Measurements from ENCODE around the gene SEMA5A.

The SEMA5A gene

DNA sequence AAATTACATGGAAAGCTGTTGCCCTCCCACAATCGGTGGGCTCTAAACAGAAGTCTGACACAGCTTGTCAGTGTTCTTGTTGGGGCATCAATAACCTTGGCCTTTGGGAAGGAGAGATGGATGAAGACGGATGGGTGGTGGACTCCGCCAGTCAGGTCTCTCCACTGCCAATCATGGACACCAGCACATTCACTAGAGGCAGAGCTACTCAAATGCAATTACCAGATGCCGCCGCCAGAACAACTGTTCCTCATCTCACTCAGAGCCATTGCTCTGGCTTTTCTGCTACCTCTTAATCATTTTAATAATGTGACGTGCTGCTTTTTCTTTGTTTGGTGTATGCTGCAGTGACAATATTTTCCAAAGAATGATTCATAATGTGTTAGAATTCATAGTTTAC, 27.9 kb upstream of the SEMA5A start:
- TF ChIP-seq, protein P1, sequence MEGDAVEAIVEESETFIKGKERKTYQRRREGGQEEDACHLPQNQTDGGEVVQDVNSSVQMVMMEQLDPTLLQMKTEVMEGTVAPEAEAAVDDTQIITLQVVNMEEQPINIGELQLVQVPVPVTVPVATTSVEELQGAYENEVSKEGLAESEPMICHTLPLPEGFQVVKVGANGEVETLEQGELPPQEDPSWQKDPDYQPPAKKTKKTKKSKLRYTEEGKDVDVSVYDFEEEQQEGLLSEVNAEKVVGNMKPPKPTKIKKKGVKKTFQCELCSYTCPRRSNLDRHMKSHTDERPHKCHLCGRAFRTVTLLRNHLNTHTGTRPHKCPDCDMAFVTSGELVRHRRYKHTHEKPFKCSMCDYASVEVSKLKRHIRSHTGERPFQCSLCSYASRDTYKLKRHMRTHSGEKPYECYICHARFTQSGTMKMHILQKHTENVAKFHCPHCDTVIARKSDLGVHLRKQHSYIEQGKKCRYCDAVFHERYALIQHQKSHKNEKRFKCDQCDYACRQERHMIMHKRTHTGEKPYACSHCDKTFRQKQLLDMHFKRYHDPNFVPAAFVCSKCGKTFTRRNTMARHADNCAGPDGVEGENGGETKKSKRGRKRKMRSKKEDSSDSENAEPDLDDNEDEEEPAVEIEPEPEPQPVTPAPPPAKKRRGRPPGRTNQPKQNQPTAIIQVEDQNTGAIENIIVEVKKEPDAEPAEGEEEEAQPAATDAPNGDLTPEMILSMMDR (IDR thresholded peaks at IDR 0.05; ENCODE audit: insufficient read depth, missing control alignments): no peak
- DNase-seq (ENCODE audit: insufficient read length, low spot score) (no peak), FAIRE-seq (no peak)

DNA sequence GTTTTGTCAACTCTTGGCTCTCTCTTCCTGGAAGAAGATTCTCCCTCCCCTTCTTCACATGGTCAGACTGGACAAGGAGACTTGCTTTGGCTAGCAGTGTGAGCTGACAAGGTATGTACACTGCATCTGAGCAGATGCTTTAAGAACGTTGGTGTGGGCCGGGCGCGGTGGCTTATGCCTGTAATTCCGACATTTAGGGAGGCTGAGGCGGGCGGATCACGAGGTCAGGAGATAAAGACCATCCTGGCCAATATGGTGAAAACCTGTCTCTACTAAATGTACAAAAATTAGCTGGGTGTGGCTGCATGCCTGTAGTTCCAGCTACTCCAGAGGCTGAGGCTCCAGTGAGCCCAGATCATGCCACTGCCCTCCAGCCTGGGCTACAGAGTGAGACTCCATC, 26.4 kb upstream of the SEMA5A start:
- DNase-seq (ENCODE audit: insufficient read length, low spot score) (no peak), FAIRE-seq (no peak)
- TF ChIP-seq, protein P1 (IDR thresholded peaks at IDR 0.05; ENCODE audit: insufficient read depth, missing control alignments): no peak

DNA sequence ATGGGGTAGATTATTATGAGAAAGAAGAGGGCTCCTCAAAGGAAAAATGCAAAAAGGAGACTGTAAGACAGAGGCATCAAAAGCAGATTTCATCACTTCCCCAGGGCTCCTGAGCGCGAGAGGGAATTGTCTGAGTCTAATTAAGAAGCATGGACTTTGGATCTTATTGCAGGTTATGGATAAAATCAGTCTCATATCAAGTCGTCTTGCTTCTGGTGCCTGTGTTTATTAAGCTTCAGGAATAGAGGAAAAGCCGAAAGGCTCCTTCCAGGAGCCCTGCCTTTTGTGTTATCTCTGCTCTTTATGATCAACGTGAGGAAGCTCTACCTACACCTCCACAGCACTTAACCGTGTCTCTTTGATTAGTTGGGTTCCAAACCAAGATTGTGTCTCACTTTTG, 25.0 kb upstream of the SEMA5A start:
- DNase-seq (ENCODE audit: insufficient read length, low spot score) (no peak), FAIRE-seq (no peak)
- TF ChIP-seq, protein P1 (IDR thresholded peaks at IDR 0.05; ENCODE audit: insufficient read depth, missing control alignments): no peak

DNA sequence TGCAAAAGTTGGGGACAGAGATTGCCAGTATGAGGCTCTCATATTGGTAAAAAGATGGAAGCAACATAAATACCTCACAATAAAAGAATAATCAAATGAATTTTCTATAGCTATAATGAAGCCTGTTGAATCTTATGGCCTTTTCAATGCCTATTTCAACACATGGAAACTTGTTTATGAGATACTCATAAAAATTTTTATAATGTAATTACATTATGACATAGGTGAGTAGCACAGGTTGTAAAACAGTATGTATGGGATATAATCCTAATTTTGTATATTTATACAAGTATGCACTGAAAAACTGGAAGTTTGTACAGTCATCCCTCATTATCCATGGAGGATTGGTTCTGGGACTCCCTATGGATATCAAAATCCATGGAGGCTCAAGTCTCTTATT, 21.2 kb upstream of the SEMA5A start:
- TF ChIP-seq, protein P1 (IDR thresholded peaks at IDR 0.05; ENCODE audit: insufficient read depth, missing control alignments): no peak

DNA sequence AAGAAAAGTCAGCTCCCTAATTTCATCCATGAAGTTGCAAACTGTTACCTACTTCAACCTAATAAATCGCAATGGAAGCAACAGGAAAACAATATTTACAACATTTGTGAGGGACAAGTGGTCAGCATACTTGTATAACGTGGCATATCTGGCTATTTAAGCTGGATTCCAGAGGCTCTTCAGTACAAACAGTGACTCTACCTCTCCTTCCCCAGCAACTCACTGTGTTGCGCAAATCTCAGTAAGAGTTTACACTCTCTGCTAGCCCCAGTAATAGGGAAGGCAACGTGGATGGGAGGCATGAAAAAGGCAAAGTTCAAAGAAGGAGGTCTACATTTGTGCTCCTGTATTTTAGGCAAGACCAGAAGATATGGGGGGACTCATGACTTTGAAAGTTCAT, 18.9 kb upstream of the SEMA5A start:
- no peak for DNase-seq (ENCODE audit: insufficient read length, low spot score)
- FAIRE-seq: no peak
- TF ChIP-seq, protein P1 (IDR thresholded peaks at IDR 0.05; ENCODE audit: insufficient read depth, missing control alignments): no peak

More for the DNA sequence above, 21.2 kb upstream of the SEMA5A start:
- DNase-seq (ENCODE audit: insufficient read length, low spot score) (no peak), FAIRE-seq (no peak)

DNA sequence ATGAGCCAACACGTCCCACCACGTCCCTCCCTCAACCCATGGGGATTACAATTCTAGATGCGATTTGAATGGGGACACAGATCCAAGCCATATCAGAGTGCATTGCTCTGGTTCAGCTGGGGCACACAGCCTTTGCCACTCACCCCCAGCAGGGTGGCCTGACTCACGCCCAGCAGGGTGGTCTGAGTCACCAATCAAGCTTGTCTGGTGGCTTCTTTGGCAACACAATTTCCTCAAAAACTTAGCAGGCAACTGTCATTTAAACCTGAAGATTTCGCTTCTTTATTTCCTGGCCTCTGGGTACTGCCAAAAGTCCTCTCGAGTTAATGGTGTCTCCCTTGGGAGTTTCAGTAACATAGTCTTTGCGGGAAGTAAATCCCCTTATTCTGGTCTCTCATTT, 16.3 kb upstream of the SEMA5A start:
- FAIRE-seq (no peak), DNase-seq (ENCODE audit: insufficient read length, low spot score) (no peak)
- TF ChIP-seq, protein P1 (IDR thresholded peaks at IDR 0.05; ENCODE audit: insufficient read depth, missing control alignments): no peak

DNA sequence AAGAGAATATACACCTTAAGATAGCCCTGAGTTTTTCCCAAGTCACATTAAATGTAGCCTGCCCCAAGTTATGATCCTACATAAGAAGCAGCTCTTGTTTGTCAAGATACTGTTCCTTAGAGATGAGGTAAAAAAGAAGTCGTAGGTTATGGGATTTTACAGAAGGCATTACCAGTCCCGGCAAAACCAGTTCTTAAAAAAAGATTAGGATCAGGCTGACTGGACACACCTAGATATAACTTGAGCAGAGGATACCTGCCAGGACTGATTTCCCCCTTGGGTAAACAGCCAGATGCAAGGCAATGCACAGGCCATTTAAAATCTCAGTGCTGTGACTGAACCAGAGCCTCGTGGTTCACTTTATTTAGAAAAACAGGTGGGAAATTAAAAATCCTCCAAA, 14.1 kb upstream of the SEMA5A start:
- DNase-seq (ENCODE audit: insufficient read length, low spot score) (no peak), FAIRE-seq (no peak)
- TF ChIP-seq, protein P1 (IDR thresholded peaks at IDR 0.05; ENCODE audit: insufficient read depth, missing control alignments): no peak

Data from D721Med (cell line).